Peyer's patch (tissue), 4 donors: ENCODE data around the gene ULBP2.

Experiments
- CTCF ChIP-seq, 6 experiments: fragments of 450-650 bp in 4 of 6; fragments of 200-600 bp in 2 of 6; sonication (generic) in 1 of 6; IDR thresholded peaks; one replicate each; pipeline ENCODE4 v1.5.1; 2017 to 2019; ENCODE audit warnings: antibody characterized with exemption in 6 of 6, mild to moderate bottlenecking in 3 of 6, moderate library complexity in 1 of 6
- POLR2A ChIP-seq, 2 donors: fragments of 450-650 bp; IDR thresholded peaks; one replicate each; pipeline ENCODE4 v1.5.1; 2017; ENCODE audit warnings: antibody characterized with exemption in 2 of 2, mild to moderate bottlenecking in 2 of 2, moderate library complexity in 2 of 2

GRCh38 chr6:149897855-149898744 is 43.7 kb upstream of the ULBP2 start, which contains the start of gene RAET1E:
- TF ChIP-seq CTCF (IDR thresholded peaks at IDR 0.05) (no peak), POLR2A (IDR thresholded peaks at IDR 0.05) (no peak)
